ENCODE results near the gene ATF5.
"Not testable (repeated sequence)": the region's sequence is repeated elsewhere in the genome, so short reads cannot be mapped to it uniquely, and the experiment has no call there.

The ATF5 gene

DNA sequence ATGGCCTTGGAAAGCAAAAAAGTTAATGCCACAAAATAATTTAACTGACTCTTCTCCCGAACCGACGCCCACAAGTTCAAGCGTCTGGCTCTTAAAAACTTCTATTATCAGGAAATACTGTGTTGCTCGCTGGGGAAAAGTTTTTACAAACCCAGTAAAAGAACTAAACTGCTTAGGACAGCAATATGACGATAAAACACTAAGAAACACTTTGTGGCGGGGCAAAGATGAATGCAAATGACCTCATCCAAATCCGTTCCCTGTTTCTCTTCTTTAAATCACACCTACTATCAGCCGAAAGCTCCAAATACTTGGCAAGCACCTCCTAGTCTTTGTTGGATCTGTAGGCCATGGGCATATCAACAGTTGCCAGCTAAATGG, 27.1 kb downstream of the ATF5 start:
- H3K27me3 ChIP-seq (ENCODE audit: control insufficient read depth, insufficient read depth, low read length, poor library complexity, severe bottlenecking): no peaks in the 10 kb centered on the region
- H3K27ac ChIP-seq (ENCODE audit: insufficient read depth, low read depth, low read length, poor library complexity, severe bottlenecking): no peak overlapping the region
- WGBS, 2 experiments: 93 to 96% methylated on average over 9 of the region's 9 CpGs
- H3K4me3 ChIP-seq (ENCODE audit: insufficient read depth, low read depth, low read length): no peak overlapping the region
- H3K9me3 ChIP-seq (ENCODE audit: control insufficient read depth, low read length): no peaks in the 10 kb centered on the region
- no peaks in the 10 kb centered on the region for H3K36me3 ChIP-seq (ENCODE audit: control insufficient read depth, insufficient read depth, low read length)
- no peaks in the 10 kb centered on the region for H3K4me1 ChIP-seq (ENCODE audit: control insufficient read depth, insufficient read depth, low read length)

DNA sequence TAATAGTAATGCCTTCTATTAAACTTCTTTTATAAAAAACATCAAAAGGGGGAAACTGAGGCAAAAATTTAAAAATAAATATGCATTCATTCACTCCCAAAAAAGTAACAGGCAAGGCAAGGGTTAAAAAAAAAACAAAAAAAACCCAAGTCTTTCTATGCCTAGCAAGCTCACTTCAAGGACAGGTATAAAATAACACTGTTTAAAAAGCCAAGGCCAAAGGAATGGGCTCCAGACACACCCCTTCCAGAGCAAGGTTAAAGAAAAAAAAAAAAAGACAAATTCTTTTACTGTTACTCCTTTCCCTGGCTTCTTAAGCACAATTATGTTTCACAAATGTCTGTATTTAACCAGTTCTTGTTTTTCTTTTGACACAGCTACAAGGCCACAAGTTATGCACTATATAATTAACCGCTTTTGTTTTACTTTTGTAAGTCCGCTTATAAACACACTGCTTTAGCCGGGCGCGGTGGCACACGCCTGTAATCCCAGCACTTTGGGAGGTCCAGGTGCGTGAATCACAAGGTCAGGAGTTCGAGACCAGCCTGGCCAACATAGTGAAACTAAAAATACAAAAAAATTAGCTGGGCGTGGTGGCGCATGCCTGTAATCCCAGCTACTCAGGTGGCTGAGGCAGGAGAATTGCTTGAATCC, 28.4 kb downstream of the ATF5 start:
- Histone ChIP-seq H3K9me3 (ENCODE audit: control insufficient read depth, low read length) (no peaks in the 10 kb centered on the region), H3K27me3 (ENCODE audit: control insufficient read depth, insufficient read depth, low read length, poor library complexity, severe bottlenecking) (no peaks in the 10 kb centered on the region), H3K27ac (ENCODE audit: insufficient read depth, low read depth, low read length, poor library complexity, severe bottlenecking) (no peak overlapping the region), H3K4me3 (ENCODE audit: insufficient read depth, low read depth, low read length) (no peak overlapping the region), H3K36me3 (ENCODE audit: control insufficient read depth, insufficient read depth, low read length) (no peaks in the 10 kb centered on the region), H3K4me1 (ENCODE audit: control insufficient read depth, insufficient read depth, low read length) (no peaks in the 10 kb centered on the region)
- 87 to 89% methylated on average over 10 of the region's 10 CpGs for WGBS, 2 experiments

DNA sequence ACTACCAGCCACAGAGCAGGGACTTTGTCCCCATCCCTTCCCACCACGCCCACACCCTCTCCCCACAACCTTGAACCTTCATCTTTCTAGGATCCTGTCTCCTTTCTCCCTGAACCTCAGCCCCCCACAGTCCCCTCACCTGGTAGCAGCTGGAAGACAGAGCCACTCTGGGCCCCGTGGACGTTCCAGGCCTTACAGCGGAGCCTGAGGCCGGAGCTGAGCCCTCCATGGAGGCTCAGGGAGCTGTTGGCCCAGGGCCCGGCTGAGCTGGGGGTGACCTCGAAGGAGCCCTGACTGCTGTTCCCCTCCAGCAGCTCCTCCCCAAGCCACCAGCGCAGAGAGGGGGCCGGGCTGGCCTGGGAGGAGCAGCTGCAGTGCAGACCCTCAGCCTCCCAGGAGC, 29.1 kb downstream of the ATF5 start:
- H3K36me3 ChIP-seq (ENCODE audit: control insufficient read depth, insufficient read depth, low read length); H3K27me3 ChIP-seq (ENCODE audit: control insufficient read depth, insufficient read depth, low read length, poor library complexity, severe bottlenecking); H3K4me1 ChIP-seq (ENCODE audit: control insufficient read depth, insufficient read depth, low read length); H3K9me3 ChIP-seq (ENCODE audit: control insufficient read depth, low read length); H3K4me3 ChIP-seq (ENCODE audit: insufficient read depth, low read depth, low read length); H3K27ac ChIP-seq (ENCODE audit: insufficient read depth, low read depth, low read length, poor library complexity, severe bottlenecking): not testable (repeated sequence)
- 70 to 77% methylated on average over 9 of the region's 9 CpGs for WGBS, 2 experiments

DNA sequence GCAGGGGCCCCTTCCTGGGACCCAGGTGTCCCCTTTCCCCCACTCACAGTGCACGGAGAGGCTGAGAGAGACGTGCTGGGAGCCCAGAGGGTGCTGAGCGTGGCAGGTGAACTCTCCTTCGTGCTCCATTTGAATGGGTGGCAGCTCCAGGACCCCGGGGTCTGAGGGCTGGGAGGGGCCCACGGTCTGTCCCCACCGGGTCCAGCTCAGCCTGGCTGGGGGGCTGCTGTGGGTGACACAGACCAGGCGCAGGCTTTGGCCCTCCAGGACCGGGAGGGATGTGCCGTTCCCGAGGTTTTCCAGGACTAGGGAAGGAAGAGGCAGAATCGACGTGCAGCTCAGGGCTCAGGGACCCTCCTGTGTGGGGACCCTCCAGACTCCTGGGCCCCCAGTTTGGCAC, 29.6 kb downstream of the ATF5 start:
- H3K36me3 ChIP-seq (ENCODE audit: control insufficient read depth, insufficient read depth, low read length): not testable (repeated sequence)

DNA sequence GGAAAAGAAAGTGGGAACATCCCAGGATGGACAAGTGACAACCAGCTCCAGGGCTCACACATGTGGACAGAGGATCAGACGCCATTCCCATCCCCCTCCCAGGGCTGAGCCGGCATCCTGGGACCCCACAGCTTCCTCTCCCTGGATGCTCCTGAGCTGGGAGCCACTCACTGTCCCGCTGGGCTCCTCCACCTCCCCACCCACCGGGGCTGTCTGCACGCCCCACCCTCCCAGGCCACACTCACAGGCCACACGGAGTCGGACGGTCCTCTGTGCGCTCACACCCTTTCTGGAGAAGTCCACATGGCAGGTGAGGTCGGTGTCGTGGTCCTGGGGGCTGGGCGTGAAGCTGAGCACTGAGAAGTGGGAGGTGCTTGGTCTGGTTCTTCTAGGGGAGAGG, 30.9 kb downstream of the ATF5 start:
- H3K27ac ChIP-seq (ENCODE audit: insufficient read depth, low read depth, low read length, poor library complexity, severe bottlenecking); H3K4me1 ChIP-seq (ENCODE audit: control insufficient read depth, insufficient read depth, low read length); H3K9me3 ChIP-seq (ENCODE audit: control insufficient read depth, low read length); H3K36me3 ChIP-seq (ENCODE audit: control insufficient read depth, insufficient read depth, low read length); H3K4me3 ChIP-seq (ENCODE audit: insufficient read depth, low read depth, low read length); H3K27me3 ChIP-seq (ENCODE audit: control insufficient read depth, insufficient read depth, low read length, poor library complexity, severe bottlenecking): not testable (repeated sequence)
- no CpG with 5 or more reads among the region's 12 CpGs for WGBS, 2 experiments

More for the DNA sequence above, 29.6 kb downstream of the ATF5 start:
- not testable (repeated sequence) for H3K4me3 ChIP-seq (ENCODE audit: insufficient read depth, low read depth, low read length); H3K27me3 ChIP-seq (ENCODE audit: control insufficient read depth, insufficient read depth, low read length, poor library complexity, severe bottlenecking); H3K9me3 ChIP-seq (ENCODE audit: control insufficient read depth, low read length); H3K4me1 ChIP-seq (ENCODE audit: control insufficient read depth, insufficient read depth, low read length); H3K27ac ChIP-seq (ENCODE audit: insufficient read depth, low read depth, low read length, poor library complexity, severe bottlenecking)
- WGBS, 2 experiments: 79 to 83% methylated on average over 13 of the region's 13 CpGs

DNA sequence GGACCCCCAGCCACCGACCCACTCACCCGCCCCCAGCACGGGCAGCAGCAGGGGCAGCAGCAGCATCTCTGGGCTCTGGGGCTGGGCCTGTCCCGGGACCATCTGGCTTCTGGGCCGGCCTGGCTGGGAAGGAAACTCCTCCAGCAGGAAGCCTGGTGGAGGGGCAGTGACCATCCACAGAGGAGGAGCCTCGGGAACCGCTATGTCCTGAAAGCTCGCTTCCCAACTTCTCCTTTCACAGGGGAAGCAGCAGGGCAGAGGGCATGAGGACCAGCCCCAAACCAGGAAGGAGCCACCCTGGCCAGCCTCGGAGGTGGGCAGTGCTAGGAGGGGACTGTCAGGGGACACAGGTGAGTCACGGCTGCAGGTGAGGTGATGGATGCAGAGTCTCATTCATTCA, 32.0 kb downstream of the ATF5 start, which contains the start of gene SIGLEC11:
SIGLEC11 (minus strand) TSS at position 193 of the 400 bp plus-strand sequence; CDS start at position 102, 91 bp downstream.
- H3K9me3 ChIP-seq (ENCODE audit: control insufficient read depth, low read length); H3K36me3 ChIP-seq (ENCODE audit: control insufficient read depth, insufficient read depth, low read length); H3K4me1 ChIP-seq (ENCODE audit: control insufficient read depth, insufficient read depth, low read length); H3K27ac ChIP-seq (ENCODE audit: insufficient read depth, low read depth, low read length, poor library complexity, severe bottlenecking); H3K4me3 ChIP-seq (ENCODE audit: insufficient read depth, low read depth, low read length); H3K27me3 ChIP-seq (ENCODE audit: control insufficient read depth, insufficient read depth, low read length, poor library complexity, severe bottlenecking): not testable (repeated sequence)
- WGBS, 2 experiments: 79 to 82% methylated on average over 5 of the region's 10 CpGs

DNA sequence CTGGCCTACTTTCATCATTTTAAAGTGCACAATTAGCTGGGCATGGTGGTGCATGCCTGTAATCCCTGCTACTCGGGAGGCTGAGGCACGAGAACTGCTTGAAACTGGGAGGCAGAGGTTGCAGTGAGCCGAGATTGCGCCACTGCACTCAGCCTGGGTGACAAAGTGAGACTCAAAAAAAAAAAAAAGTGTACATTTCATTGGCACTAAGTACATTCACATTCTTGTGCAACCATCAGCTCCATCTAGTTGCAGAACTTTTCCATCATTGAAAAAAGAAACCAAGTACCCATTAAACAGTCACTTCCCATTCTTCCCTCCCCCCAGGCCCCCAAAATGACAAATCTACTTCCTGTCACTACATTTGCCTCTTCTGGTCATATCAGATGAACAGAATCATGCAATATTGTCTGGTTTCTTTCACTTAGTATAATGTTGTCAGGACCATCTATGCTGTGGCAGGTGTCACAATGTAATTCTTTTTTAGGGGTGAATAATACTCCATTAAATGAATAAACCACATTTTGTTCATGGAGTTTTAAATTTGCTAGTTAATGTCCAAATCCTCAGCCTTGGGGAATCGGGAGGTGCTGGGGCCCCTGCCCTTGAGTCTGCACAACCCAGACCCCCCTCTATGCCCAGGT, 39.4 kb downstream of the ATF5 start:
- Histone ChIP-seq H3K4me1 (ENCODE audit: control insufficient read depth, insufficient read depth, low read length) (no peaks in the 10 kb centered on the region), H3K36me3 (ENCODE audit: control insufficient read depth, insufficient read depth, low read length) (no peaks in the 10 kb centered on the region), H3K9me3 (ENCODE audit: control insufficient read depth, low read length) (no peaks in the 10 kb centered on the region), H3K27ac (ENCODE audit: insufficient read depth, low read depth, low read length, poor library complexity, severe bottlenecking) (no peak overlapping the region), H3K4me3 (ENCODE audit: insufficient read depth, low read depth, low read length) (no peak overlapping the region), H3K27me3 (ENCODE audit: control insufficient read depth, insufficient read depth, low read length, poor library complexity, severe bottlenecking) (no peaks in the 10 kb centered on the region)
- WGBS, 2 experiments: 87 to 90% methylated on average over 5 of the region's 5 CpGs

DNA sequence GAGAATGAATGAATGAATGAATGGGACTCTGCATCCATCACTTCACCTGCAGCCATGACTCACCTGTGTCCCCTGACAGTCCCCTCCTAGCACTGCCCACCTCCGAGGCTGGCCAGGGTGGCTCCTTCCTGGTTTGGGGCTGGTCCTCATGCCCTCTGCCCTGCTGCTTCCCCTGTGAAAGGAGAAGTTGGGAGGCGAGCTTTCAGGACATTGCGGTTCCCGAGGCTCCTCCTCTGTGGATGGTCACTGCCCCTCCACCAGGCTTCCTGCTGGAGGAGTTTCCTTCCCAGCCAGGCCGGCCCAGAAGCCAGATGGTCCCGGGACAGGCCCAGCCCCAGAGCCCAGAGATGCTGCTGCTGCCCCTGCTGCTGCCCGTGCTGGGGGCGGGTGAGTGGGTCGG, 40.4 kb downstream of the ATF5 start:
- 85 to 89% methylated on average over 4 of the region's 9 CpGs for WGBS, 2 experiments
- H3K9me3 ChIP-seq (ENCODE audit: control insufficient read depth, low read length); H3K36me3 ChIP-seq (ENCODE audit: control insufficient read depth, insufficient read depth, low read length); H3K27ac ChIP-seq (ENCODE audit: insufficient read depth, low read depth, low read length, poor library complexity, severe bottlenecking); H3K27me3 ChIP-seq (ENCODE audit: control insufficient read depth, insufficient read depth, low read length, poor library complexity, severe bottlenecking); H3K4me1 ChIP-seq (ENCODE audit: control insufficient read depth, insufficient read depth, low read length); H3K4me3 ChIP-seq (ENCODE audit: insufficient read depth, low read depth, low read length): not testable (repeated sequence)

DNA sequence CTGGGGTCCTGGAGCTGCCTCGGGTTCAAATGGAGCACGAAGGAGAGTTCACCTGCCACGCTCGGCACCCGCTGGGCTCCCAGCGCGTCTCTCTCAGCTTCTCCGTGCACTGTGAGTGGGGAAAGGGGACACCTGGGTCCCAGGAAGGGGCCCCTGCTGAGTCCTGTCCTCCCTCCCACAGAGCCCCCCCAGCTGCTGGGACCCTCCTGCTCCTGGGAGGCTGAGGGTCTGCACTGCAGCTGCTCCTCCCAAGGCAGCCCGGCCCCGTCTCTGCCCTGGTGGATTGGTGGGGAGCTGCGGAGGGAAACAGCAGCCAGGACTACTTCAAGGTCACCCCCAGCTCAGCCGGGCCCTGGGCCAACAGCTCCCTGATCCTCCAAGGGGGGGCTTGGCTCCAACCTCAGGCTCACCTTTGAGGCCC, 43.0 kb downstream of the ATF5 start:
- no peaks in the 10 kb centered on the region for H3K4me1 ChIP-seq (ENCODE audit: control insufficient read depth, insufficient read depth, low read length)

DNA sequence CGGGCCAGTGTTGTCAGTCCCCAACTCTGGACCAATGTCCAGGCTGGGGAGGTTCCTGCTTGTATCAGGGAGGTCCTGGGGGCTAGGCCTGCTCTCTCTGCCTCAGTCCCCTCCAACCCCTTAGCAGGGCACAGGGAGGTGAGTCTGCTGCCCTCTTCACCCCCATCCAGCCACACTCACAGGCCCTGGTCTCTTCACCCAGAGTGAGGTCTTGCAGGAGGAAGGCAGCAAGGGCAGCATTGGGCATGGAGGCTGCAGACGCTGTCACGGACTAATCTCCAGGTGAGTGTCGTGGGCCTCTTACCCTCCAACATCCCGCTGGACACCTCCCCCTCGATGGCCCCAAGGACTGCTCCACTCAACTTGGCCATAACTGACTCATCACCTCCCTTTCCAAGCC, 43.8 kb downstream of the ATF5 start:
- Histone ChIP-seq H3K27ac (ENCODE audit: insufficient read depth, low read depth, low read length, poor library complexity, severe bottlenecking) (no peak overlapping the region), H3K36me3 (ENCODE audit: control insufficient read depth, insufficient read depth, low read length) (no peaks in the 10 kb centered on the region), H3K9me3 (ENCODE audit: control insufficient read depth, low read length) (no peaks in the 10 kb centered on the region), H3K4me3 (ENCODE audit: insufficient read depth, low read depth, low read length) (no peak overlapping the region), H3K27me3 (ENCODE audit: control insufficient read depth, insufficient read depth, low read length, poor library complexity, severe bottlenecking) (no peaks in the 10 kb centered on the region), H3K4me1 (ENCODE audit: control insufficient read depth, insufficient read depth, low read length) (no peaks in the 10 kb centered on the region)
- 90 to 92% methylated on average over 6 of the region's 6 CpGs for WGBS, 2 experiments

More for the DNA sequence above, 43.0 kb downstream of the ATF5 start:
- H3K27ac ChIP-seq (ENCODE audit: insufficient read depth, low read depth, low read length, poor library complexity, severe bottlenecking): no peak overlapping the region
- H3K4me3 ChIP-seq (ENCODE audit: insufficient read depth, low read depth, low read length): no peak overlapping the region
- H3K36me3 ChIP-seq (ENCODE audit: control insufficient read depth, insufficient read depth, low read length): no peaks in the 10 kb centered on the region
- WGBS, 2 experiments: 79 to 88% methylated on average over 12 of the region's 12 CpGs
- no peaks in the 10 kb centered on the region for H3K27me3 ChIP-seq (ENCODE audit: control insufficient read depth, insufficient read depth, low read length, poor library complexity, severe bottlenecking)
- no peaks in the 10 kb centered on the region for H3K9me3 ChIP-seq (ENCODE audit: control insufficient read depth, low read length)

All from ectodermal cell (in vitro differentiated cells).